SW 1271 (cell line): Measurements from ENCODE around the gene MYO1G.

Experiments used
- DNase-seq, 2 experiments: peaks; one replicate each; lab custom pipeline; 2025; lab: John Stamatoyannopoulos, UW

The MYO1G gene

DNA sequence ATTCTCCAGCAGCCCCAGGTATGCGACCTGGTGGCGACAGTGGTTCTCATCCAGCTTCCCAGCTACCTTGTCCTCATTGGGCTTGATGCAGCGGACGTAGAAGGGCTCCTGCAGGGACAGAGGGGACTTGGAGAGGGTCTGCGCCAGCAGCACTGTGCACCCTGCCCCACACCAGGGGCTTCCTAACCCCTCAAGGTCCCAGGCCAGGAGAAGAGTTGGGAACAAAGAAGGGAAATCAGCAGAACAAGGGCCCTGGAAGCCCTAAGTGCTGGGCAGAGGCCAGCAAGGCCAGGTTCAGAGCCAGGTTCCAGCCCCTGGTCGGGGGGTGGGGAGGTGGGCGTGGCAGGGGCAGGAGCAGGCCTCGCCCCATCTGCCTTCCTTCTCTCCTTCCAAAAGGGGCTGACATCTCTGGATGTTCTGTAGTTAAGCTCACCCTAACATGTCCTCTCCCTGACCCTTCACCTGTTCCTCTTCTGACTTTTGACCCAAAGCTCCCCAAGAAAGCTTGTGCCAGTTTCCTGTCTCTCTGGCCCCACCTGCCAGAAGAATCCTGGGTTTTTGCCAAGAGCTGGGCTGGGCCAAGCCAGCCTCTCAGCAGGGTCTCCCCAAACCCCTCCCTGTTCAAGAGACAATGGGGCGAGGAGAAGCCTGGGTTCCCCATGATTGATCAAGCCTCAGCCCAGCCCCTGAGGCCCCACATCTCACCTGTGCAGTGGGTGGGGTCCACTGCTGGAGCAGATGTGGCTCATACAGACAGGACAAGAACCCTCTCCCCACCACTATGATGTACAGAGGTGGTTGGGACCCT, 11.9 kb downstream of the MYO1G start:
- DNase-seq = no peak

DNA sequence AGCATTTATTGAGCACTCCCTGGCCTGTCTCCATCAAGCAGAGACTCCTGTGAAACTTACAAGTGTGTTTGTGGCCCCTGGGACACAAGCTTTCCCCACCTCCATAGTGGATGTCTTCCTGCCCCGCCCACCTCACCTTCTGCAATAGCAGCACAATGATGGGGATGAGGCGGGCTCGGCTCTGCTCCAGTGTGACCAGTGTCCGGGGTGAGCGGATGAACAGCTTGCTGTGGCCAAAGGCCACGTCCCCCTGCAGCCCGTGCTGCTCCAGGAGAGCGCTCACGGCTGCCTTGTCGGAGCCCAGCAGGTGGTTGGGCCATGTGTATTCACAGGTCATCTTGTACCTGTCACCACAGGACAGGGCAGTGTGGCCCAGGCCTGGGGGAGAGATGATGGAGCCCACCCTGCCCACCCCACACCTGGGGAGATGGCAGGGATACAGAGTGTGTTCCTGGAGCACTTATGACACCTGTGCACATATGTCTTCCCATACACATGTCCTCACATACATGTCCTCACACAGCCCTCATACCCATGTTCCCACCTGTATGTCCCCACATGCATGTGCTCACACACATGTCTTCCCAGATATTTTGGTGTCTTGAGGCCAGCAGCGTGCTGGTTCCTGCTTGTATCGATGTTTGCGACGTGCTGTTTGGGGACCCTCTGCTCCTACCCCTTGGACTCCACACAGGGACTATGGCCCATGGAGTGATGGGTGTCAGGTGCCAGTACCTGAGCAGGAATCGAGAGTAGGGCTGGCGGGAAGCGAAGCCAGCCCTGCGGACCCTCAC, 12.7 kb downstream of the MYO1G start:
- no peak for DNase-seq

GRCh38 chr7:44965441-44965903, 13.3 kb downstream of the MYO1G start:
- no peak for DNase-seq

- no peak for DNase-seq
These were observed 13.9 kb downstream of the MYO1G start for GRCh38 chr7:44964831-44965440.

- peak in 1 of 2 experiments; percentile 22 for DNase-seq
These were observed 14.4 kb downstream of the MYO1G start for GRCh38 chr7:44964384-44964830.

DNA sequence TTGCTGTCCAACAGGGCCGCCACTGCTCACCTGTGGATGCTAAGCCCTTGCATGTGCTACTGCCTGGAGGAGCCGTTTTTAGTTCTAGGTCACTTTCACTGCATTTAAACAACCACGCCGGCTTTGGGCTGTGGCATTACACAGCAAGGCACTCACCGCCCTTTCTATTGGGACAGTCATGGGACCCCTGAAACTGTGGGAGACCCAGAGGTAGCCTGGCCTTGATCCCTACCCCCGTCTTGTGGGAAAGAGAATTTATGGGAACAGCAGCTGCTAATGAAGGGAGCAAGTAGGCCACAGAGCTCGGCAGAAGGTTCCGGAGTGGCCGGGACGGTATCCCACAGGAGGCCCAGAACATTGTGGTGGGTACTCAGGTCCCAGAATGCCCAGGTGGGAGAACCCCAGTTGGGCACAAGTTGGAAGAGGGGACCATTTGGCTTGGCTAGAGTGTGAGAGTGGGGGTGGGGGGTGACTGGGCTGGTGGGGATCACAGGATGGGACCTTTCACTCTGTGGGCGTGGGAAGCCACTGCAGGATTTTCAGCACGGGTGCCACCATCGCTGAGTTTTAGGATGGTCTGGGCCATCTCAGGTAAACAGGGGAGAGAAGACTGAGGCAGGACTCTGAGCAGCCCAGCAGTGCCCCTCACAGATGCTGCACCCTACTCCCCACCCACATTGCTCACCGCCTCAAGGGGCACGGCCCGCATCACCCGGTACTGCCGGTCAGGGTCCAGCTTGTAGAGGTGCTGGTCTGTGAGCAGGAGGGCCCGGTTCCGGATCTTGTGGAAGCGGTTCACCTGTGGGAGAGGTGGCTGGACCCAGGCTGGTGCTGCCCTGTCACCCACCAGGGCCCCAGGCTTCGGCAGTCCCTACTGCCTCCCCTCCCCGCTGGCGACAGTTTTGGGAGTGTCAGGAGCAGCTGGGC, 15.2 kb downstream of the MYO1G start:
- DNase-seq = no peak

- DNase-seq = no peak
These were observed 16.1 kb downstream of the MYO1G start for GRCh38 chr7:44962483-44963251.

DNA sequence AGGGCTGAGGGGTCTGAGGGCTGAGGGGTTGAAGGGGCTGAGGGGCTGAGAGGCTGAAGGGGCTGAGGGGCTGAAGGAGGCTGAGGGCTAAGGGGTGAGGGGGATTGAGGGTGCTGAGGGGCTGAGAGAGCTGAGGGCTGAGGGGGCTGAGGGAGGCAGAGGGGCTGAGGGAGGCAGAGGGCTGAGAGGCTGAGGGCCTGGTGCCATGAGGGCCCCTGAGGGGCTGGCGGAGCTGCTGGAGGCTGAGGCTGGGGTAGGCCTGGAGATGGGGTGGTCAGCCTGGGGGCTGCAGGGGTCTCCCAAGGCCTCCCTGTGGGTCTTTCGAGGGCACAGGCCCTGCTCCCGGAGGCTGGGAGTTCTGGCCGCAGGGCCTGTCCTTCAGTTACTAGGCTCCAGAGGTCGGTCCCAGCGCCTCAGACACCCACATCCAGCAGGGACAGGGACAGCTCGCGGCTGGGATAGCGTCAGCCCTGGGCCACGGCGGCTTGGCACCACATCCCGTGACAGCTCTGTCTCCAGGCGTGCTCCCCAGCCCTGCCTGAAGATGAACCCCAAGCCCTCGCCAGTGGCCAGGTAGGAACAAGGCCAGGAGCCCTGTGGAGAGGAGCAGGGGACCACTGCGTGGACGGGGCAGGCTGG, 16.9 kb downstream of the MYO1G start:
- DNase-seq = no peak

GRCh38 chr7:44960011-44960580, 18.7 kb downstream of the MYO1G start:
- no peak for DNase-seq

DNA sequence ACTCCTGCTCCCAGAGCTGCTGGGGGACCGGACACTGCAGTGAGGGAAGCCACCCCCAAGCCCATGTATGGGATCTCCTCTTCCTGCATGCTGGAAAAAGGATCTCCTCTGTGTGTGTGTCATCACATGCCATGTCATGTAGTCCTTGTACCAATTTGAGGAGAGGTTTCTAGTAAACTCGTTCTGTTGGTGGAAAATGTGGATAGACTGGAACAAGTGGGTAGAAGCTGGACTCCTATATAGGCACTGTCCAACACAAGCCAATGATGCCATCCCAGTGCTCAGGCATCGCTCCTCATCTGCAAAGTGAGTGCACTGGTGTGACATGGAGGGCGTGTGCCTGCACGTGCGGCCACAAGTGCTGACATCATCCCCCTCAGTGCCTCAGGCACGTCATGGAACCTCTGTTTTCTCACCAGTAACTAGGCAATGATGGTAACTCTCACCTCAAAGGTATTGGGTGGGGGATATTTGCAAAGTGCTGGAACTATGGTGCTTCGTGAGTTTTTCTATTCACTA, 19.3 kb downstream of the MYO1G start:
- no peak for DNase-seq

DNA sequence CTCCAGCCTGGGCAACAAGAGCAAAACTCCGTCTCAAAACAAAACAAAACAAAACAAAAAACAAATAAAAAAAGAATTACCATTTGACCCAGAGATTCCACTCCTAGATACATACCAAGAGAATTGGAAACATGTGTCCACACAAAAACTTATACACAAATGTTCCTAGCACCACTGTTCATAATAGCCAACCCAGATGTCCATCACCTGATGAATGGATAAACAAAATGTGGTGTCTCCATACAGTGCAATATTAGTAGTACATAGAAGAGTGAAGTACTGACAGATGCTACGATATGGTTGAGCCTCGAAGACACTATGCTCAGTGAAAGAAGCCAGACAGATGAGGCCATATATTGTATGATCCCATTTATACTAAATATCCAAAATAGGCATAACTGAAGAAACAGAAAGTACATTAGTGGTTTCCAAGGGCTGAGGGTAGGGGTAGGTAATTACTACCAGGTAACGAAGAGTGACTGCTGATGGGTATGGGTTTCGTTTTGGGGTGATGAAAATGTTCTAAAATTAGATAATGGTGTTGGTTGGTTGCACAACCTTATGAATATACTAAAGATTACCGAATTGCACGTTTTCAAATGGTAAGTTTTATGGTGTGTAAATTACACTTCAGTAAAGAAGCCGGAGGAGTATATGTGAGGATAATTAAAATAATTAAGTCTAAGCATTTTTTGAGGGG, 20.0 kb downstream of the MYO1G start:
- DNase-seq = no peak

DNA sequence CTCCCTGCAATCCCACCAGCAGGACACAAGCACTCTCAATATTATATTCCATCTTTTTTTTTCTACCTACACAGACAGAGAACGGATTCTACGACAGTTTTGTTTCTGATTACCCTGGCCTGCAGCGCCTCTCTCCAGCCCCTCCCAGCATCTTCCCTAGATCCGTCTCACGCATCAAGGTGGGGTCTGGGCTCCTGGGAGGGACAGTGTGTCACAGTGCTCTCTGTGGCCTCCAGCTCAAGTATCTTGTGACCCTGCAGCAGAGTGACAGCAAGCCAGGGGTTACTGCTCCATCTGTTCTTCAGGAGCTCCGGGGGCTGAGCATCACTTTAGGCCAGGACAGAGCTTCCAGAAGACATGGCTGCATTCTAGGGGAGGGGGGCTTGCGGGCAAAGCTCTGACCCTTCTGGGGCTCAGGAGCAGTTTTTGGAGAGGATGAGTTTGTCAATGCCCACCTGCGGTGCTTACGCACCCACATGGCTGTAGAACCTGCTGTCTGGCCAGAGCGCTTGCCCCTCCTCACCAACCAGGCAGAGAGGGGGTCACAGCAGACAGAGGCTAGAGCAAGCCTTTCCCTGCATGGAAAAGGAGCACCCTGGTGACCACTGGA, 22.6 kb downstream of the MYO1G start:
- no peak for DNase-seq

- no peak for DNase-seq
These were observed 23.1 kb downstream of the MYO1G start for GRCh38 chr7:44955733-44956132.

DNA sequence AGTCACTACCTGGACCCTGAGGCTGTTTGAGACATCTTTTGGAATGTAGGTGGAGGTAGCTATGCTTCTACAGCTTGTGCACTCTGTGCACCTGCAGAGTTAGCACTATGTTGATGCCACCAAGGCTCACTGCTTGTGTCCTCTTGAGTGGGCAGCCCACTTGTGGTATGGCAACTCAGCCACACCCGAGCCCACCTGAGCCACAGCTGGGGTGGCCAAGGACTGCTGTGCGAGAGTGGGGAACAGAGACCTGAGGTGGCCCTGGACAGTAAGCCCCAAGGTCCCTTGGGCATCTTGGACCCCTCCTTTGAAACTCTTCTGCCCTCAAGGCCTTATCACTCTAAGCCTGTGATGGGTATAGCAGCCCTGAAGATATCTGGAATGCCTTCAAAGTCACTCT, 25.7 kb downstream of the MYO1G start:
- DNase-seq = no peak

- no peak for DNase-seq
These were observed 29.5 kb downstream of the MYO1G start for GRCh38 chr7:44949303-44949702.

GRCh38 chr7:44945479-44945878, 33.3 kb downstream of the MYO1G start:
- no peak for DNase-seq

- no peak for DNase-seq
These were observed 34.0 kb downstream of the MYO1G start for GRCh38 chr7:44944821-44945220.

GRCh38 chr7:44943631-44944030, 35.2 kb downstream of the MYO1G start:
- no peak for DNase-seq

- no peak for DNase-seq
These were observed 41.4 kb downstream of the MYO1G start for GRCh38 chr7:44937426-44937825.
